ENCODE data around the gene DGKG. TPM values are rescaled to one million over a fixed set of nuclear protein-coding genes. Genes with fewer than 3 reads are reported as not detected.
A peak's percentile ranks its signal among the peaks of the same experiment; 100 is the strongest.

DGKG gene
- total RNA-seq, 1 donor from 2014 or later, result 30.8 TPM

- no peak for ATAC-seq (ENCODE audit: poor library complexity)
- DNase-seq, result no peak
- intact Hi-C loops (cut with DNase I), result no loop called here
Observed at GRCh38 chr3:186286114-186286513, 75.9 kb downstream of the DGKG start.

DNA sequence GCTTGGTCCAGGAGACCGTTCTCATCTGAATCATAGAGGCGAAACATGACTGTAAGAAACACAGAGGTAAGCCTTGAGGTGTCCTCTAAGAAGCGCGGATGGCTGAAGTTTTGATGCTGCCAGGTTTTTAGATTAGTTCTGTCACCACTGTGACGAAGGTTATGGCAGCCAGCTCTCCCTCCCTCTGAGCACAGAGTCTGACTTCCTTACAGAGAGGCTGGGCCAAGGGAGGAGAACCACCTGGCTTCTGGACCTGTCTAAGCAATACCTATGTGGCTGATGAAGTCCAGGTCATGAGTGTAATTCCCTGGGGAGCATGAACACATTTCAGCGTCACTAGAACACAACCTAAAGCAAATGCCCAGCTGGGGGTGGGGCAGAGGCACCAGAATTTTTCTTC lies 77.4 kb downstream of the DGKG start:
- DNase-seq (no peak), ATAC-seq (ENCODE audit: poor library complexity) (no peak)
- intact Hi-C loops (cut with DNase I), result no loop called here

DNA sequence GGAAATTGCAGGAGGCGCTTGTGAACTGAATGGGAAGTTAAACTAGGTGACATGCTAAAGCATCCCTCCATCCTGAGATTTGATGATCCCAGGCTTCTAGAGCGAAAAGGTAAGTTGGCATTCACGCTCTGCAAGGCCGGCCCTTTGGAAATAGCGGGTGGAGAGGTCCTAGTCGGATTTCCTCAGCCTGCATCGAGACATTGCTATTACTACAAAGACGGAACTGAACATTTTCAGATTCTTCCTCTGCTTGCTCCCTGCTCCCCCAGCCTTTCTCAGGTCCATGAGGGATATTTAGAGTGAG lies 77.7 kb downstream of the DGKG start:
- no peak for ATAC-seq (ENCODE audit: poor library complexity)
- no peak for DNase-seq
- intact Hi-C loops (cut with DNase I), result no loop called here

DNA sequence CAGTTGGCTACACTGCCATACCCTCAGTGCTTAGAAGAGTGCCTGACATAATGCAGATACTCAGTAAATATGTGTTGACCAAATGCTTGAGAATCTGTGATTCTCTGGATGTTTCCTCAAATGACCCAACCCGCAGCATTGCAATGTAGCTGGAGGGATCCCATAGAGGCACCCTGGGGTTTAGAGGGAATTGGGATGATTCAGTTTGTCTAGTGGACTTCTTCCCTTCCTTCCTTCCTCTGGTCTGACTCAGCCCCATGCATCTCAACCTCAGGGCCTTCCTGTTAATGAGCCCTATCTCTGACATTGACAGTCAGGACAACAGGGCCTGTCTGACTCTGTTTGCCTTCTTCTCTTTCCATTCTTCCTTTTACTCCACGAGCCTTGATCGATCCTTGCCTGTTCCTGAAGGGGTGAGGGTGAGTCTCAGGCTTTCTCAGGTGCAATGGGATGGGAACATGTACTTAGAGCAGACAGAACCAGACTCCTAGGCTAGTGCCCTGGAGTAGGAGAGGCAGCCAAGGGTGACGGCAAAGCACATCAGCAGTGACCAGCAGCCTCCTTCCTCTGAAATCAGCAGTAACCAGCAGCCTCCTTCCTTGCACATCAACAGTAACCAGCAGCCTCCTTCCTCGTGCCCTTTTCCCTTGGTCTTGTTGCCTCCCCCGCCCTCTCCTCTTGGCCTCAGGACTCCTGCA lies 78.2 kb downstream of the DGKG start:
- intact Hi-C loops (cut with DNase I), result no loop called here
- ATAC-seq (ENCODE audit: poor library complexity) (no peak), DNase-seq (no peak)

- DNase-seq (no peak), ATAC-seq (ENCODE audit: poor library complexity) (no peak)
- intact Hi-C loops (cut with DNase I), result no loop called here
Observed at GRCh38 chr3:186283096-186283495, 78.9 kb downstream of the DGKG start.

- no peak for DNase-seq
Observed at GRCh38 chr3:186281176-186281575, 80.9 kb downstream of the DGKG start.

GRCh38 chr3:186280737-186281136 lies 81.3 kb downstream of the DGKG start:
- DNase-seq (no peak), ATAC-seq (ENCODE audit: poor library complexity) (no peak)
- intact Hi-C loops (cut with DNase I), result no loop called here

More at GRCh38 chr3:186281176-186281575, 80.9 kb downstream of the DGKG start:
- no peak for ATAC-seq (ENCODE audit: poor library complexity)
- intact Hi-C loops (cut with DNase I), result no loop called here

- no peak for ATAC-seq (ENCODE audit: poor library complexity)
- intact Hi-C loops (cut with DNase I), result no loop called here
- no peak for DNase-seq
Observed at GRCh38 chr3:186277268-186277909, 84.6 kb downstream of the DGKG start.

DNA sequence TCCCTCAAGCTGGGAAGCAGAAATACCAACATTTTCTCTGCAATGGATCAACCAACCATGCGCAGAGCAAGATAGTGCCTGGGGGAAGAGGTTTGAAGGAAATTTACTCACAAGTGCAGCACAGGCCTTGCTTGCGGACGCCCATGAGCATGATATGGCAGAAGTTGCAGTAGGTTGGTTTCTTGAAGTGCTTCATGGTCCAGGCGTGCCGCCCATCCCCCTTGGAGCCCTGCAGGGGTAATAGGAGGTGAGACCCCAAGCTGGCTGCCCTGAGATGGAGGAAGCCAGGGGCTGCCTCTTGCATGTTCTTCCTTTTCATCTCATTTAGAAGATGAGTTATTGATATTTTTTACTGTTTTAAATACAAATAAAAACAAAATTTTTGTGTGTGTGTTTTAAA lies 86.6 kb downstream of the DGKG start:
- ATAC-seq (ENCODE audit: poor library complexity), result no peak
- no peak for DNase-seq
- intact Hi-C loops (cut with DNase I), result no loop called here

- intact Hi-C loops (cut with DNase I), result no loop called here
- DNase-seq, result peak; percentile 80
- ATAC-seq (ENCODE audit: poor library complexity), result peak; percentile 78
Observed at GRCh38 chr3:186273586-186273985, 88.4 kb downstream of the DGKG start.

GRCh38 chr3:186270701-186271100 lies 91.3 kb downstream of the DGKG start:
- intact Hi-C loops (cut with DNase I), result no loop called here
- ATAC-seq (ENCODE audit: poor library complexity) (no peak), DNase-seq (no peak)

GRCh38 chr3:186268616-186269448 lies 93.2 kb downstream of the DGKG start:
- intact Hi-C loops (cut with DNase I), result no loop called here
- ATAC-seq (ENCODE audit: poor library complexity) (no peak), DNase-seq (no peak)

DNA sequence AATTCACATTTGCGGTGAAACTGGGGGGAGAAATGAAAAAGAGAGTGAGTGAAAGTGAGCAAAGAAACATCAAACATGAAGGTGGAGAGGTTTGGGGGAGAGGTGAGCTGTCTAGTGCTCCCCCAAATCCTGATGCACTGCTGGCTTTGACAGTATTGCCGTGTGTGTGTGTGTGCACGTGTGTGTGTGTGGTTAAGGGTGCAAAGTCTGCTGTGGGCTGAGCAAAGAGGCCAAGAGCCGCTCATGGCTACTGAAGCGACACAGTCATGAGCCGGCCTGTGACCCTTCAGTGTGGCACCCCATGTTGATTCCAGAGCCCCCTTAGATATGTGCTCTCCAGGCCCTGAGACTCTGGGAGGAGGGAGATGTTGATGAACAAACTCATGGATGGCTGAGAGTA lies 94.3 kb downstream of the DGKG start:
- ATAC-seq (ENCODE audit: poor library complexity), result no peak
- intact Hi-C loops (cut with DNase I), result no loop called here
- DNase-seq, result no peak

GRCh38 chr3:186264608-186265400 lies 97.2 kb downstream of the DGKG start:
- ATAC-seq (ENCODE audit: poor library complexity), result no peak
- no peak for DNase-seq
- intact Hi-C loops (cut with DNase I), result no loop called here

DNA sequence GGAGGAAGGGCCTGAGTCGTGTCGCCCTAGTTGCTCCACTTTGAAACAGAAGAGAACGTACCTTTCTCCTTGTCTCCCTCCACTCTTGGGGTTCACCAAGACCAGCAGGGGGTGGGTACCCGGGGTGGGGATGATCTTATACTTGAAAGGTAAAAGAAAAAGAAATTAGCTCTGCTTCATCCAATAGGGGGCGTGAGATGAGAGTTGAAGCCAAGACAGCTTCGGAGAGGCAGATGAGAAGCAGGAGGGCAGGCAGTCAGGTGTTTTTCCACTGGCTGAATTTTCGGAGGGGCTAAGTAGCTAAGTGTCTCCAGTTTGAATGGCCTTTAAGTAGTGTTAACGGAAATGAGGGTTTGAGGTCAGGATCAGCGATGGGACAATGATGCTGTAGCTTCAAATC lies 100.4 kb downstream of the DGKG start:
- DNase-seq (no peak), ATAC-seq (ENCODE audit: poor library complexity) (no peak)
- intact Hi-C loops (cut with DNase I), result no loop called here

GRCh38 chr3:186260726-186261125 lies 101.3 kb downstream of the DGKG start:
- DNase-seq (no peak), ATAC-seq (ENCODE audit: poor library complexity) (no peak)
- intact Hi-C loops (cut with DNase I), result no loop called here

GRCh38 chr3:186259612-186260383 lies 102.2 kb downstream of the DGKG start:
- intact Hi-C loops (cut with DNase I), result loop anchor here (2.0 kb wide), 1 partner anchor 277 kb away; no protein-coding TSS in a partner anchor

DNA sequence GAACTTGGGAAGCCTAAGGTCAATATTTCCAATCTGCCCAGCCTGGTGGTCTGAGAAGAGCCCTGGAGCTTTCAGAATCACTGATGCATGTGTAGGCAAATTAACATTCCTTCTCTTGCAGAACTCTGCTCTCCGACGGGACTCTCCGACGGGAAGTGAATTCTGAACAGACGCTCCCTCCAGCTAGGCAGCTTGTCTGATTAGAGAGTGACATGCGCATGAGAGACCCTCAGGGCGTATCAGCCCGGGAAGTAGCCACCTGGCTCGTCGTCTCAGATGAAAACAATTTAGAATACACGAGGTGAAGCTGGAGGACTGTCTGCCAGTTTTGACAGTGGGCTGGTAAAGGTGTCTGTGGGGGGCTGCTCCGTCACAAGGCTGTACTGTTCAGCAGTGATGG lies 103.1 kb downstream of the DGKG start:
- intact Hi-C loops (cut with DNase I), result loop anchor here (2.0 kb wide), 1 partner anchor 278 kb away; no protein-coding TSS in a partner anchor
- DNase-seq, result no peak
- ATAC-seq (ENCODE audit: poor library complexity), result no peak

More at GRCh38 chr3:186259612-186260383, 102.2 kb downstream of the DGKG start:
- ATAC-seq (ENCODE audit: poor library complexity) (peak; percentile 97), DNase-seq (peak; percentile 75)
